Measurements from ENCODE around the gene DND1.

DND1 gene

DNA sequence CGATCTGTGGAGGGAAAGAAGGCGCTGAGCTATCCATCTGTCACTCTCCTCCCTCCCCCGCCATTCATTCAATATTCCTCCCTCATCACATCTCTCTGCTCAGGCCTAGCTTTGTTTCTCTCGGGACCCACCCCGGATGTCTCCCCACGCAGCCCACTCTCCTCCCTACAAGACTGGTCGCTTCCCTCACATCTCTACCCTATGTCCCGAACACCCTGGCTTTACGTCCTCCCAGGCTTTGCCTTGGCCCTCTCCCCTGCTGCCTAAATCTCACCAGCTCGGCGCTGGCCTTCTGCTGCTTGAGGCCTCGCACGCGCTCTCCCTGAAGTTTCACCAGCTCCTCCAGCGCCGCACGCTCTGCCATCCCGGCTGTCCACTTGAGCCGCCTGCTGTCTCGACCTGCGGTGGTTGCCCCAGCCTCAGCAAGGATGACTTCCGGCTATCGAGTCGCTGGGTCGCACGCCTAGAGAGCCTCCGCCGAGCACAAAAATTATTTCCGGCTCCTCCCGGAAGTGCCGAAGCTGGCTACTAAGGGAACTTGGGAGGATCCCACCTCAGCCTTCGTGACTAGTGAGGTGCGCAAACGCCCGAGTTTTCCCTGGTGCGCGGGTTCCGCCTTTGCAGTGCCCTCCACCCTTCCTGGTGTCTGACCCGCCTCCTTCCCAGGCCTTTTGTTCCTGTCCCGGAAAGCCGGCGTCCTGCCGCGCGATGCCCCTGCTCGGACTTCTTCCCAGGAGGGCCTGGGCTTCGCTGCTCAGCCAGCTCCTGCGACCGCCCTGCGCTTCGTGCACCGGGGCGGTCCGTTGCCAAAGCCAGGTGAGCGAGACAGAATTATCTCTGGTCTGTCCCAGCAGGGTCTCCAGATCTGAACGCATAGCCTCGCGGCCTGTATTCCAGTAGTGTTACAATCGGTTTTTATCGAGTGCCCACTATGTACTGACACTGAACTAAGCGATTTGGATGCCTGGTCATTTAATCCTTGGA lies 17.9 kb upstream of the DND1 start, which contains the start of the genes HARS1 and HARS2:
TSS of gene HARS1 (minus strand) at position 430 of the 984 bp plus-strand sequence. CDS start at position 364, 66 bp downstream.
TSS of gene HARS2 (plus strand) at position 515 of the 984 bp plus-strand sequence. CDS start at position 709, 194 bp downstream.
- Histone ChIP-seq H3K4me3 (ENCODE audit: low read depth, low read length) (peak within 1 kb of the TSS; percentile 93), H3K36me3 (peaks cover 48% of the 10 kb centered on the region), H3K4me1 (no peaks in the 10 kb centered on the region; the same call in 1 of the 2 replicates), H3K9me3 (no peaks in the 10 kb centered on the region), H3K27me3 (no peaks in the 10 kb centered on the region)
- peak; percentile 93 for DNase-seq
- TF ChIP-seq, protein P1, sequence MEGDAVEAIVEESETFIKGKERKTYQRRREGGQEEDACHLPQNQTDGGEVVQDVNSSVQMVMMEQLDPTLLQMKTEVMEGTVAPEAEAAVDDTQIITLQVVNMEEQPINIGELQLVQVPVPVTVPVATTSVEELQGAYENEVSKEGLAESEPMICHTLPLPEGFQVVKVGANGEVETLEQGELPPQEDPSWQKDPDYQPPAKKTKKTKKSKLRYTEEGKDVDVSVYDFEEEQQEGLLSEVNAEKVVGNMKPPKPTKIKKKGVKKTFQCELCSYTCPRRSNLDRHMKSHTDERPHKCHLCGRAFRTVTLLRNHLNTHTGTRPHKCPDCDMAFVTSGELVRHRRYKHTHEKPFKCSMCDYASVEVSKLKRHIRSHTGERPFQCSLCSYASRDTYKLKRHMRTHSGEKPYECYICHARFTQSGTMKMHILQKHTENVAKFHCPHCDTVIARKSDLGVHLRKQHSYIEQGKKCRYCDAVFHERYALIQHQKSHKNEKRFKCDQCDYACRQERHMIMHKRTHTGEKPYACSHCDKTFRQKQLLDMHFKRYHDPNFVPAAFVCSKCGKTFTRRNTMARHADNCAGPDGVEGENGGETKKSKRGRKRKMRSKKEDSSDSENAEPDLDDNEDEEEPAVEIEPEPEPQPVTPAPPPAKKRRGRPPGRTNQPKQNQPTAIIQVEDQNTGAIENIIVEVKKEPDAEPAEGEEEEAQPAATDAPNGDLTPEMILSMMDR (IDR thresholded peaks at IDR 0.05; ENCODE audit: low read depth, low read length) = no peak

DNA sequence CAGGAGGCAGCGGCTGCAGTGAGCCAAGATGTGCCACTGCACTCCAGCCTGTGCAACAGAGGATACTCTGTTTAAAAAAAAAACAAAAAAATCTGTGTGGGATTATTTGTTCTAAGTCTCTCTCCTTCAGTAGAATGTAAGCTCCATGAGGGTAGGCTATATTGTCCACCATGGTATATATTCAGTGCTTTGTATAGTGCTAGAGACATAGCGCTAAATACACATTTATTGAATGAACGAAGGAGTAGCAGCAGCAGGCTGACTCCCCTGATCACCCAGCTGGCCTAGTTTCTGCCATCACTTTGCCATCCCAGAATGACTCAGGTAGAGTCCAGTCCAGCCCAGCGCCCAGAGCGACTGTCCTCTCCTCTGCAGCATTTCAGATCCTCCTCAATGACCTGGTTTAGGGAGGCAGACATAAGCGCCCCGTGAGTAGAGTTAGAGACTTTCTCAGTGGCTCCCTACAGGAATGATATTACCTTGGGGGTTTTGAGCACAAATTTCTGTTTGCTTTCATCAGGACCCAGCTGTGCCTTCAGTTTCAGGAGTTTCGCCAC lies 17.1 kb upstream of the DND1 start:
- no peak for DNase-seq
- H3K36me3 ChIP-seq = peaks cover 42% of the 10 kb centered on the region
- no peaks in the 10 kb centered on the region; the same call in 1 of the 2 replicates for H3K4me1 ChIP-seq
- peak overlapping the region; percentile 93 for H3K4me3 ChIP-seq (ENCODE audit: low read depth, low read length)
- H3K9me3 ChIP-seq = no peaks in the 10 kb centered on the region
- TF ChIP-seq, protein P1 (IDR thresholded peaks at IDR 0.05; ENCODE audit: low read depth, low read length) = no peak
- H3K27me3 ChIP-seq = no peaks in the 10 kb centered on the region

GRCh38 chr5:140678993-140679392 lies 5.6 kb upstream of the DND1 start:
- H3K36me3 ChIP-seq = peaks cover 69% of the 10 kb centered on the region

DNA sequence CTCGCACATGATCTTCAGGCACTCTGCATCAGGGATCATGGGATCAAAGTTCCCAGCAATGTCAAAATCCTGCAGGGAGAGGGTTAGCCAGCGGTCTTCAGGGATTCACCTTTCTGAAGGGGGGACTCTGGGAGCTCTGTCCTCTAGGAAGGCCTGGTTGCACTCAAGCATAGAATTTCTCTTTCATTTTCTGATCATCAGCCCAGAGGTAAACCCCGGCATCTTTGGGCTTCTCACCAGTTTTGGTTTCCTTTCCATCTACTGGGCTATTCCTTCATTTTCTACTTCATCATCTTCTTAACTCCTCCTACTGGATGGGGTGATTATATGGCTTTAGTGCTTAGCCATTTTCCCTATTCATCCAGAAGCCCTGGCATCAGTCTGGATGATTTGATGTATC lies 4.6 kb upstream of the DND1 start:
- Histone ChIP-seq H3K36me3 (peaks cover 70% of the 10 kb centered on the region), H3K27me3 (no peaks in the 10 kb centered on the region), H3K4me1 (no peaks in the 10 kb centered on the region), H3K9me3 (no peaks in the 10 kb centered on the region), H3K4me3 (ENCODE audit: low read depth, low read length) (no peak overlapping the region)
- DNase-seq = no peak
- TF ChIP-seq, protein P1 (IDR thresholded peaks at IDR 0.05; ENCODE audit: low read depth, low read length) = no peak

More at GRCh38 chr5:140678993-140679392, 5.6 kb upstream of the DND1 start:
- Histone ChIP-seq H3K4me3 (ENCODE audit: low read depth, low read length) (no peak overlapping the region), H3K4me1 (no peaks in the 10 kb centered on the region), H3K27me3 (no peaks in the 10 kb centered on the region), H3K9me3 (no peaks in the 10 kb centered on the region)
- no peak for DNase-seq
- TF ChIP-seq, protein P1 (IDR thresholded peaks at IDR 0.05; ENCODE audit: low read depth, low read length) = no peak

GRCh38 chr5:140674629-140675028 lies 1.3 kb upstream of the DND1 start:
- Histone ChIP-seq H3K4me1 (no peaks in the 10 kb centered on the region), H3K27me3 (no peaks in the 10 kb centered on the region), H3K36me3 (peaks cover 76% of the 10 kb centered on the region), H3K9me3 (no peaks in the 10 kb centered on the region), H3K4me3 (ENCODE audit: low read depth, low read length) (no peak overlapping the region)
- TF ChIP-seq, protein P1 (IDR thresholded peaks at IDR 0.05; ENCODE audit: low read depth, low read length) = no peak
- DNase-seq = no peak
